TTC549 (cell line): ENCODE measurements around the gene NAT14.

Experiments used
- FAIRE-seq: peaks from 2 replicates; lab custom pipeline; 2012; peaks lifted over from hg19 to GRCh38; lab: Jason Lieb, UNC

Gene NAT14

DNA sequence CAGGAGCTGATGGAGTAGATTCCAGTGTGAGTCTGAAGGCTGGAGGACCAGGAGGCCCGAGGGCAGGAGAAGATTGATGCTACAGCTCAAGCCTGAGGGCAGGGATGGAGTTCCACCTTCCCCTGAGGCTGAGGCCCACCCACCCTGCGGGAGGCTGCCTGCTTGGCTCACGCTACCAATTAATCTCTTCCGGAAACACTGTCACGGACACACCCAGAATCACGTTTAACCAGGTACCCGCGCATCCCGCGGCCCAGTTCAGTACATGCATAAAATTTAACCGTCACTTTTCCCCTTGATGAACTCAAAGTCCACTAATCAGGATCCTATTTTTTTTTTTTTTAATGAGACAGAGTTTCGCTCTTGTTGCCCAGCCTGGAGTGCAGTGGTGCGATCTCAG lies 13.7 kb upstream of the NAT14 start:
- no peak for FAIRE-seq

DNA sequence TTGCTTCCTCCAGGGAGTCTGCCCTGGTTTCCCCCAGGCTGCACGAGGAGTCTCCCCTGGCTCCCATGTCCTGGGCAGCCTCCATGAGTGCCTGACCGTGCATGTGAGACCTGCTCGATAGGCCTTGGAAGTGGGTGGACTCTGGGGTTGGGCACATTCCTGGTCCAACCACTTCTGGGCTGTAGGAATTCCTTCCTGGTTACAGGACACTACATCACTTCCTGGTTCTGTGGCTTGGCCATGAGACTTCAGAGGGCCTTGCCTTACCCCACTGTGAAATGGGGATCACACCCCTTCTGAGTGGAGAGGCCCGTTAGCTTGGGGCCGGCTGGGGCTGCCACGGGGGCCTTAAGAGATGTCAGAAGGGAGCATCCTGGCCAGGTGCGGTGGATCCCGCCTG lies 12.5 kb upstream of the NAT14 start:
- no peak for FAIRE-seq

DNA sequence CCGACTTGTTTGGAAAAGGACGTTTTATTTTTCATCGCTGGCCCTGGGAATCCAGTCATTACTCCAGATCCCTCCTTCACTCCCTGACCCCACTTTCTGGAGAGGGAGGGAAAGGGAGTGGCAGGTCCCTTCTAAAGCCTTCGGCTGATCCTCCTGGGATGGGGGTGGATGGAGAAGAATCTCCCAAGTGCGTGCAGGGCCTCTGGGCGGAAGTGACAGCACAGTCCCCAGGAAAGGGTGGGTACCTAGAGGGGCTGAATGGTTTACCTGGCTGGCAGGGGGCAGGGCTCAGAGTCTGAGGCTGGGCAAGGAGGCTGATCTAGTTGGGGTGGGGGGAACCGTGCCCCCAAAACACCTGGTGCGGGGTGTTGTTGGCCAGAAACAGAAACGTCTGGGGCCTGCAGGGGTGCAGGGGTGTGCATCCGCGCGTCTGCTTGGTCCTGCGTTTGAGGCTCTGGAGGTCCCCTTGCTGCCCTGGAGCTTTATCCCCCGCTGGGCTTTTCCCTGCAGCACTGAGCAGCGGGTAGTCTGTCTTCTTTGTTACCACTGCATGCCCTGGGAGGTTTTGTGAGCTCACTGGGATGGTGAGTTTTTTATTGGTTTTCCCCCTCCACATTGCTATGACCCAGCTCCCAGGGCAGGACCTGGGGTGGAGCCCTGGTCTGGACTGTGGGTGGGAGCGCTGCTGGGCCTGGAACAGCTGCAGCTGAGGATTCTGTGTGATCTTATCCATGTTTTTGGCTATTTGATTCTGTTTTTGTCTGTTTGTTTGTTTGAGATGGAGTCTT lies 11.6 kb upstream of the NAT14 start:
- no peak for FAIRE-seq

DNA sequence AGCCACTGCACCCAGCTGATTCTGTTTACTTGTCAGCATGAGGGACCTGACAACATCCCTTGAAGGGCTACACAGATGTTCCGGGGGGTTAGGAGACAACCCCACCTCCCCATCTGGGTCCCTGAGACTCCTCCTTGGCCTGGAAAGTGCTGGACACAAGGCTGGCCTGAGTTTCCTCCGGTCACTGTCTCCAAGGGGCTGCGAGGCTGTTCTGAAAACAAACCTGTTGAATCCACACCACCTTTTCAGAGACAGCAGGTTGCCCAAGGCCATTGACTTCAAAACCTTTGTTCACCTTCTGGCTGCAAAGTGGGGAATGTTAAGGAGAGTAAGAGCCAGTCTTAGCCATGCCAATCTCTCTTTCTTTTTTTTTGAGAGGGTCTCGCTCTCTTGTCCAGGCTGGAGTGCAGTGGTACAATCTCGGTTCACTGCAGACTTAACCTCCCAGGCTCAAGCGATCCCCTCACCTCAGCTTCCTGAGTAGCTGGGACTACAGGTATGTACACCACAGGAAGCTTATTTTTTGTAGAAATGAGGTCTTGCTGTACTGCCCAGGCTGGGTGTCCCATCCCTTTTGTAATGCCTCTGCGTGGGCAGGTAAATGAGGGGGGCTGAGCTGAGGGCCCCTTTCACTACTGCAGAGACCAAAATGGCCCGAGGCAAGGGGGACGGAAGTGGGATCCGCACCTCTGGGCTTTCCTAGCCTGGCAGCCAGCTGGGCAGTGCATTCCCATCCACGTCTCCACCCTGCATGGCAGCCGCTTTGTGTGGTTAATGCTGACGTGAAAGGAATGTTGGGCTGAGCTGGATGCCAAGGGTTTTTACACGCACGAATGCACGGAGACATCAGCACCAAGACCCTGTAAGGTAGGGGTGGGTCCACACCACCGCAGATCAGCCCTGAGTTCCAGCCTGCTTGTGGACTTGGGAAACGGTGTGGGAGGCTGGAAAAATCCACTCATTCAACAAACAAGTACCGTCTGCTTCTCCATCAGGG lies 10.4 kb upstream of the NAT14 start:
- no peak for FAIRE-seq

DNA sequence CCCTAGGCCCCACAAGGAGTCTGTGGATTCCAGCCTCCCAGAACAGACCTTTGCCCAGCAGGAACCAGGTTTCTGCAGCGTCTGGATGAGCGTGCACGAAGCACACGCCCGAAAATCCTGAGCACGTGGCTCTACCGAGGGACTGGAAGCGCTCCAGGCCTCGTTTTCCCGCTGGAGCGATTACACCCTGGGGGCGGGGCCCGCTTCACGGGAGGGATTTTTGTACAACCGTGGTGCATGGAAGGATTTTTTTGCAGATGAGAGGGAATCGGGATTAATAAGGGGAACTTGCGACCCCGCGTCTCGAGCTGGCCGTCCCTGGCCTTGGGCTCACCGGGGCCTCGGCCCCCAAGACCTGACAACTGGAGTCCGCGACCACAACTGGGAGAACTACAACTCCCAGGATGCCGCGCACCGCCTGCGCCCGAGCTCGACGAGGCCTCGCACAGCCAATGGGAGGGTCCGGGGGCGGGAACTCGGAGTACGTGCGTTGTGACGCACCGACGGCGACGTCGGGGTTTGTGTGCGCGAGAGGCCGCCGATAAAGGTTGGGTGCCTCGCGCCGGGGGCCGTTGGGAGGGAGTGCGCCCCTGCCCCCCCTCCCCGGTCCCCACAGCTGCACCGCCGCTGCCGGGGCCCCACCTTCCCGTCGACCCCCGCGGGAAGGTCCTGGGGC lies 8.8 kb upstream of the NAT14 start, which contains the start of gene ZNF628:
Gene ZNF628 (plus strand): TSS at position 518 of the 676 bp plus-strand sequence. CDS start 3,294 bp downstream, outside the sequence.
- no peak for FAIRE-seq

DNA sequence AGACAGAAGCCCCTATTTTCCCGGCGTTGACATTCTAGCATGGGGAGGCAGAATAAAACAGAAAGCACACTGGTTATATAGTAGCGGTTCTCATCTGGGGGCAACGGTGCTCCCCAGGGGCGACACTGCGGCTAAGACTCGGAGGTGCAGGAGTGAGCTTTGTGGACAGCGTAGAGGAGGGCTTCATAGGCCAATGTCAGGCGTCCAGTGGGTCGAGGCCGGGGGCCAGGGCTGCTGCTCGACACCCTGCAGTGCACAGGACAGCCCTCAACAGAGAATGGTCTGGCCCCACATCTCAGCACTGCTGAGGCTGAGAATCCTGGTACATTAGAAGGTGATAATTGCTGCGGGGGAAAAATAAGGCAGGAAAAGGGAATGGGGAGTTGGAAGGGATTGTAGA lies 7.1 kb upstream of the NAT14 start:
- FAIRE-seq = no peak

DNA sequence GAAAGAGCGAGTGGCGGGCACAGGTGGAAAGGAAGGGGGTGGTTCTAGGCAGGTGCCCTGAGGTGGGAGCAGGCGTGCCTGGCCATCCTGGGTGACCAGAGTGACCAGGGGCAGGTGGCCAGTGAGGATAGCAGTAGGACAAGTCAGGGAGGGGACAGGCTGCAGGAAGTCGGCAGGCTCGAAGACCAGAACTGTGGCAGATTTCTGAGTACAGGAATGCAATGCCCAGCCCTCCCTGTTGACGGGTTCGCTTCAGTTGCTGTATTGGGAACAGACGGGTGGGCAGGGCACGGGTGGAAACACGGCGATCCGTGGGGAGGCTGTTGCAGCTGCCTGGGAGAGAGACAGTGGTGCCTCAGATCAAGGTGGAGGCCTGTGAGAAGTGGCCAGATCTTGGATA lies 6.6 kb upstream of the NAT14 start:
- no peak for FAIRE-seq

DNA sequence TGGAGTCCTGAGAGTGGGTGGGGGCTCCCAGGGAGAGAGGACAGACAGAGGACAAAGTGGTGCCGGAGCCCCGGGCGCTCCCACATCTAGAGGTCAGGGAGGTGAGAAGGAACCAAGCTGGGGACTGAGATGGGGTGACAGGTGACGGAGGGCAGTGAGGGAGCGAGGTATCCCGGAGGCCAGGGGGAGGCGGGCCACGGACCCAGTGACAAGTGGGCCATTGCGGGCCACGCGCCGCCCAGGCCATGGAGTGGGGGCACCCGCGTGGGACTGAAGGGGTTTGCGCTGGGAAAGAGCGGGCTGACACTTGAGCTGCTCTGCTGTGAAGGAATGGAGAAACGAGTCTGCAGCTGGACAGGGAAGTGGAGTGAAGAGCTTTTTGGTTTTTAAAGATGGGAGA lies 5.9 kb upstream of the NAT14 start:
- no peak for FAIRE-seq

DNA sequence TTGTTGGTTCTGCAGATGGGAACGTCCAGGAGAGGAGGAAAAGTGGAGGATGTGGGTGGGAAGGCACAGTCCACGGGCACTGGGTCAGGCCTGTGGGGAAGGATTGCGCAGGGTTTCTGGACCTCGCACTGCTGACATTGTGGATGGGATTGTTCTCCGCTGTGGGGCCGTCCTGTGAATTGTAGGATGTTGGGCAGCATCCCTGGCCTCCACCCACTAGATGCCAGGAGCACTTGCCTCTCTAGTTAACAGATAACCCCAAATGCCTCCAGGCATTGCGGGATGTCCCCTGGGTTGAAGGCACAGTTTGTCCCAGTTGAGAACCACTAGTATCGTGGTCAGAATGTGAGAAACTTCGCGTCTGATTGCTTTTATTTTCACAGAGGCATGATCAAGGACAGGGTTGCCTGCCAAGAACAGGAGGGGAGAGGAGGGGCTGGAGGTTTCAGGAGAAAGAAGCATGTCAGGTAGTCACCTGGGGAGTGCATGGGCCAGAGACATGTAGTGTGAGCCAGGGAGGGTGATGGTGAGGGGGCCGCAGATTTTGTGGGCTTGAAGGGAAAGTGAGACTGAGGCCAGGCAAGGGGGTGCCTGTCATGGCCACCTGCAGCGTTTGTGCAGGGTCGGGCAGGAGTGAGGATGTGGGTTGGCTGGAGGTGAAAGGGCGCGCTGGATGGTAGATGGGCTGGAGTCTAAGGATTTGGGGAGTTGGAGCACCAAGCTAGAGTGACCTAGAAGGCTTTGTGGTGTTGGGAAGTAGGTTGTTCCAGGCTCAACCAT lies 5.3 kb upstream of the NAT14 start:
- no peak for FAIRE-seq

DNA sequence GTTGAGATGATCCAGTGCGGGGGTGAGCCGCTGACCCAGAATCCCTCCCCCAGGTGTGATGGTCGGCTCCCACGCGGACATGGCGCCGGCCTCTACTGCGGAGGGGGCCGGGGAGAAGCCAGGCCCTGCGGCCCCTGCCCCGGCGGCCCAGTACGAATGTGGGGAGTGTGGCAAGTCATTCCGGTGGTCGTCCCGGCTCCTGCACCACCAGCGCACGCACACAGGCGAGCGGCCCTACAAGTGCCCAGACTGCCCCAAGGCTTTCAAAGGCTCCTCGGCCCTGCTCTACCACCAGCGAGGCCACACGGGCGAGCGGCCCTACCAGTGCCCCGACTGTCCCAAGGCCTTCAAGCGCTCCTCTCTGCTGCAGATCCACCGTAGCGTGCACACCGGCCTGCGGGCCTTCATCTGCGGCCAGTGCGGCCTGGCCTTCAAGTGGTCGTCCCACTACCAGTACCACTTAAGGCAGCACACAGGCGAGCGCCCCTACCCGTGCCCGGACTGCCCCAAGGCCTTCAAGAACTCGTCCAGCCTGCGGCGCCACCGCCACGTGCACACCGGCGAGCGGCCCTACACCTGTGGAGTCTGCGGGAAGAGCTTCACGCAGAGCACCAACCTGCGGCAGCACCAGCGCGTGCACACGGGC lies 3.7 kb upstream of the NAT14 start:
- no peak for FAIRE-seq

DNA sequence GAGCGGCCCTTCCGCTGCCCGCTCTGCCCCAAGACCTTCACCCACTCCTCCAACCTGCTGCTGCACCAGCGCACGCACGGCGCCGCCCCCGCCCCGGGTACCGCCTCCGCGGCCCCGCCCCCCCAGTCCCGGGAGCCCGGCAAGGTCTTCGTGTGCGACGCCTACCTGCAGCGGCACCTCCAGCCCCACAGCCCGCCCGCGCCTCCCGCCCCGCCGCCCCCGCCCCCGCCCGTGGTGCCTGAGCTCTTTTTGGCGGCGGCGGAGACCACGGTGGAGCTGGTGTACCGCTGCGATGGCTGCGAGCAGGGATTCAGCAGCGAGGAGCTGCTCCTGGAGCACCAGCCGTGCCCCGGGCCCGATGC lies 3.2 kb upstream of the NAT14 start:
- FAIRE-seq = no peak

DNA sequence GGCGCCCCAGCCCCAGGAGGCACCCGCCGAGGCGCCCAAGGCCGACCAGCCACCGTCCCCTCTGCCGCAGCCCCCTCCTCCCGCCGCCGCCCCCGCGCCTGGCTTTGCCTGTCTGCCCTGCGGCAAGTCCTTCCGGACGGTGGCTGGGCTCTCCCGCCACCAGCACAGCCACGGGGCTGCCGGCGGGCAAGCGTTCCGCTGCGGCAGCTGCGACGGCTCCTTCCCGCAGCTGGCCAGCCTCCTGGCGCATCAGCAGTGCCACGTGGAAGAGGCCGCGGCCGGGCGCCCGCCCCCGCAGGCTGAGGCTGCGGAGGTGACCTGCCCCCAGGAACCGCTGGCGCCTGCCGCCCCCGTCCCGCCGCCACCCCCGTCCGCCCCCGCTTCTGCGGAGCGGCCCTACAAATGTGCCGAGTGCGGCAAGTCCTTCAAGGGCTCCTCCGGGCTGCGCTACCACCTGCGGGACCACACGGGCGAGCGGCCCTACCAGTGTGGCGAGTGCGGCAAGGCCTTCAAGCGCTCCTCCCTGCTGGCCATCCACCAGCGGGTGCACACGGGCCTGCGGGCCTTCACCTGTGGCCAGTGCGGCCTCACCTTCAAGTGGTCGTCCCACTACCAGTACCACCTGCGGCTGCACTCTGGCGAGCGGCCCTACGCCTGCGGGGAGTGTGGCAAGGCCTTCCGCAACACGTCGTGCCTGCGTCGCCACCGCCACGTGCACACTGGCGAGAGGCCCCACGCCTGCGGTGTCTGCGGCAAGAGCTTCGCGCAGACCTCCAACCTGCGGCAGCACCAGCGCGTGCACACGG lies 2.6 kb upstream of the NAT14 start:
- FAIRE-seq = no peak

DNA sequence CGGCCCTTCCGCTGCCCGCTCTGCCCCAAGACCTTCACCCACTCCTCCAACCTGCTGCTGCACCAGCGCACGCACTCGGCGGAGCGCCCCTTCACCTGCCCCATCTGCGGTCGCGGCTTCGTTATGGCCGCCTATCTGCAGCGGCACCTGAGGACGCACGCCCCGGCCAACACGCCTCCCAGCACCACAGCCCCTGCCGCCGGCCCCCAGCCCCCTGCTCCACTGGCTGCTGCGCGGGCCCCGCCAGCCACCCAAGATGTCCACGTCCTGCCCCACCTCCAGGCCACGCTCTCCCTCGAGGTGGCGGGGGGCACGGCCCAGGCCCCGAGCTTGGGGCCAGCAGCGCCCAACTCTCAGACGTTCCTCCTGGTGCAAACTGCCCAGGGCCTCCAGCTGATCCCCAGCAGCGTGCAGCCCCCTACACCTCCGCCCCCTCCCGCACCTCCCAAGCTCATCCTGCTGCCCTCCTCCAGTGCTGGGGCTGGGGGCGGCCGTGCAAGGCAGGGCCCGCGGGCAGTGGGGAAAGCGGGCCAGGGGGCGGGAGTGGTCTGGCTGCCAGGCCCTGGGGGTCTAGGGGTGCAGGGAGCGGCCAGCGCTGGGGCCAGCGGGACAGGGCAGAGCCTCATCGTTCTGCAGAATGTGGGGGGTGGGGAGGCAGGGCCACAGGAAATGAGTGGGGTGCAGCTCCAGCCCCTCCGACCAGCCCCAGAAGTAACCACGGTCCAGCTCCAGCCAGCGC lies 1.9 kb upstream of the NAT14 start:
- no peak for FAIRE-seq

DNA sequence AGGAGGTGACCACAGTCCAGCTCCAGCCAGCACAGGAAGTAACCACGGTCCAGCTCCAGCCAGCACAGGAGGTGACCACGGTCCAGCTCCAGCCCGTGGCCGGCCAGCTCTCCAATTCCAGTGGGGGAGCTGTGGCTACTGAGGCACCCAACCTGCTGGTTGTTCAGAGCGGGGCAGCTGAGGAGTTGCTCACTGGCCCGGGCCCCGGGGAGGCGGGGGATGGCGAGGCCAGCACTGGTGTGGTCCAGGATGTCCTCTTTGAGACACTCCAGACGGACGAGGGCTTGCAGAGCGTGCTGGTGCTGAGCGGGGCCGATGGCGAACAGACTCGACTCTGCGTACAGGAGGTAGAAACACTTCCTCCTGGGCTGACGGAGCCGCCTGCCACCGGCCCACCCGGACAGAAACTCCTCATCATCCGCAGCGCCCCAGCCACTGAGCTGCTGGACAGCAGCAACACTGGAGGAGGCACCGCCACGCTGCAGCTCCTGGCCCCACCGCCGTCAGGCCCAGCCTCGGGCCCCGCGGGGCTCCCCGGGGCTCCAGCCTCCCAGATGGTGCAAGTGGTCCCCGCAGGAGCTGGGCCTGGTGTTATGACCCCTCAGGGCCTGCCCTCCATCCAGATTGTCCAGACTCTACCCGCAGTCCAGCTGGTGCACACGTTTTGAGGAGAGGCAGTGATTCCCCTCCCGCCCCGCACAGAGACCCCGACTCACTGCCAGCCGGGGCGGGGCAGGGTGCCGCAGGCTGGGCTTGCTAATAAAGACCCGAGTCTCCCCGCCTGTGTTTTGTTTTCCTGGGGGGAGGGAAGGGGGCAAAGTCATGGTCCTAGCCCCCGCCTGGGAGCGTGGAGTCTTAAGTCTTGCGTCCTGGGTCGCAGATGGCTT lies 1.0 kb upstream of the NAT14 start:
- FAIRE-seq = no peak

DNA sequence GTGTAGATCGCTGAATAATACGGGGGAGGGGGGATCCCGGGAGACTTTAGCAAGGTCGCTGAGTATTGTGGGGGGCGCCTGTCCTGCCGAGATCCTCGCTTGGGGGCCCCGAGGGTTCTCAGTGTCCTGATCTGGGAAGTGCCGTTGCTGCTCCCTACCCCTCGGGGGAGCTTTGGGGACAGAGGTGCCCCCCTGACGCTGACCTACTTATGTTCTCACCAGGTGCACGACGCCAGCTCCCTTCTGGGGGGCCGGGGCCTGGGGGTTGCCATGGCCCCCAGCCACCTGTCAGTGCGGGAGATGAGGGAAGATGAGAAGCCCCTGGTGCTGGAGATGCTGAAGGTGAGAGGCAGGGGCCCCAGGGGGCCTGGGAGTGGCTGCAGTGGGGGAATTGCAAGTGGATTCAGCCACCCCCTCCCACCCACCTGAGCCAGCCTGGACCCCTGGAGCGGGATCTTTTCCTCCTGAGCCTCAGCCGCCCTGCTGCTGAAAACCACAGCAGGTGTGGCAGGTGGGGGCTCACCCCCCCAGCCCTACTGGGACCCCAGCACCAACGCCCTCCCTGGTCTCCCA lies 537 bp downstream of the NAT14 start:
- no peak for FAIRE-seq

DNA sequence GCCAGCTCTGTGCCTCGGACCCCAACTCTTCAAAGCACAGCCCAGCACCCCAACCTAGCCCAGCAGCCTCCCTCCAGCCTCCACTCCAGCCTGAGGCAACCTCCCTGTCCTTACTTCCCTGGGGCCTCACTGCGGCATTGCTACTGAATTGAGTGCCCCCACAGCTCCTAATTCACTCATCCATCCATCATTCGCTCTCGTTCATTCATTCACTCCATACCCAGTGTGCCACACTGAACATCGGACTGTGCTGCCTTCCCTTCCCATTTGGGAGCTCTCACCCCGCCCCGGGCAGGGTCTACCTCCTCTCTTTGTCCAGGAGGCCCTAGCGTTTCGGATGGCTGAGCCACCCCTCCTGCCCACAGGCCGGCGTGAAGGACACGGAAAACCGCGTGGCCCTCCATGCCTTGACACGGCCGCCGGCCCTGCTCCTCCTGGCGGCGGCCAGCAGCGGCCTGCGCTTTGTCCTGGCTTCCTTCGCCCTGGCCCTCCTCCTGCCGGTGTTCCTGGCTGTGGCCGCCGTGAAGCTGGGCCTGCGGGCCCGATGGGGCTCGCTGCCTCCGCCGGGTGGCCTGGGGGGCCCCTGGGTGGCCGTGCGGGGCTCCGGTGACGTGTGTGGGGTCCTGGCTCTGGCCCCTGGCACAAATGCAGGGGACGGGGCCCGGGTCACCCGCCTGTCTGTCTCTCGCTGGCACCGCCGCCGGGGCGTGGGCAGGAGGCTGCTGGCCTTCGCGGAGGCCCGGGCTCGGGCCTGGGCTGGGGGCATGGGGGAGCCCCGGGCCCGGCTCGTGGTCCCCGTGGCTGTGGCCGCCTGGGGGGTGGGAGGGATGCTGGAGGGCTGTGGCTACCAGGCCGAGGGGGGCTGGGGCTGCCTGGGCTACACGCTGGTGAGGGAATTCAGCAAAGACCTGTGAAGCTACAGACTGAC lies 1.3 kb downstream of the NAT14 start:
- FAIRE-seq = no peak
